Activated CD4-positive, CD25-positive, alpha-beta regulatory T cell treated with anti-CD3 and anti-CD28 coated beads, Interleukin-2, amount 50 U/mL, for 72 hours (primary cell): Measurements from ENCODE around the gene AMD1.
A peak's percentile ranks its signal among the peaks of the same experiment; 100 is the strongest.

Experiments used
- DNase-seq: peaks from one replicate; pipeline ENCODE4 v3.0.0; 2021

AMD1 gene

DNA sequence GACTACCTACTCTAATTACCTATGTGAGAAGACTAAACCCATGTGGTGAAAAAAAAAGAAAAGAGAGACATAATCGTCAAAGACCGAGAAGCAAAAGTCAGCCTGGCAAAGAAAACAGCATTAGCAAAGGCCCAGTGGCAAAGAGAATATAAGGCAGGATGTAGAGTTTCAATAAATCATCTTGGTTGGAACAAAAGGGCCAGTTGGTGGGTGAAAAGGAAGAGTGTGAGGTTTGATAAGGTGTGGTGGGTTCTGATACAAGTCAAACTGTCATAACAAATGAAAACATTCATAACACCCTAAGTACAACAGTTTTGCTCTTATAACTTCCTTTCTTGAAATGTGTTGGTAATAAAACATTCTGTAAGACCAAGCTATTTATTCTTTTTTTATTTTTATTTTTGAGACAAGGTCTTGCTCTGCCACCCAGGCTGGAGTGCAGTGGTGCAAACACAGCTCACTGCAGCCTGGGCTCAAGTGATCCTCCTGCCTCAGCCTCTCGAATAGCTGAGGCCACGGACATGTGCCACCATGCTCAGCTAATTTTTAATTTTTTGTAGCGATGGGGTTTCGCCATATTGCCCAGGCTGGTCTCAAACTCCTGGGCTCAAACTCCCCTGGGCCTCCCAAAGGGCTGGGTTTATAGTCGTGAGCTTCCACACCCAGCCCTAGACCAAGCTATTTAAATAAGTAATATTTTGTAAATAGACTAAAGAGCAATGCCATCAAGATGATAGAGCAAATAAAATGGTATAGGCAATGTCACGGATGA, 65.0 kb downstream of the AMD1 start:
- DNase-seq: no peak

GRCh38 chr6:110944681-110945151, 70.1 kb downstream of the AMD1 start:
- DNase-seq: peak; percentile 39
